ENCODE results near the gene ZNF415. TPM values are rescaled to one million over a fixed set of nuclear protein-coding genes. Genes with fewer than 3 reads are reported as not detected.
A peak's percentile ranks its signal among the peaks of the same experiment; 100 is the strongest.

The ZNF415 gene
- total and polyA plus RNA-seq, 4 experiments from 2014 or later, result 1.0 to 1.8 (median 1.4) TPM

DNA sequence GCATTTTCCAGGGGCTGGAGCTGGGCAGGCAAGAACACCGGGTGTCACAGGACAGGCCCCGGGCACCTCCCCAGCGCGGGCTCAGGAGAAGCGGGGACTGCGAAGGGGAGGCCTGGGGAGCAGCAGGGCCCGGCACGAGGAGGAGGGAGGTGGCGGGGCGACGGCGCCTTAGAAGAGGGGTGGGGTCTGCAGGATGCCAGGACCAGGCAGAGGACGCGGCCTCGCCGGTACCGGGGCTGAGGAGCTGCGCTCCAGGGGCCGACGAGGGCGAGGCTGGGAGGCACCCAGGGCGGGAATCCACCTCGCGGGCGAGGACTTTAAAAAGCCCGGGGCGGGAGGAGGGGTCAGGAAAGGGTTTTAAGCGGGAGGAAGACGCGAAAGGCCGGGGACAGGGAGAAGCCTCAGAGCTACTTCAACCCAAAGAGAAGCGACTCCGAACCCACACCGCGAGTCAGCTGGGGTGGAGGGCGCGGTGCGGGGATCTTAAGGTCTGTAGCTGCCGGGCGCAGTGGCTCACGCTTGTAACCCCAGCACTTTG lies 25.5 kb upstream of the ZNF415 start:
- no peaks in the 10 kb centered on the region for H3K36me3 ChIP-seq (ENCODE audit: insufficient read depth, low read length)
- H3K9me3 ChIP-seq (ENCODE audit: control insufficient read depth in 1 of 2, low read length in 2 of 2), result peaks cover 0 to 11% of the 10 kb centered on the region in 2 donors
- H3K27ac ChIP-seq (ENCODE audit: low read depth, low read length), result peak overlapping the region; percentile 44
- H3K9me3 Mint-ChIP-seq, result peaks cover 3 to 81% (median 57%) of the 10 kb centered on the region in 8 donors
- peaks cover 0 to 6% of the 10 kb centered on the region in 2 donors for H3K27me3 Mint-ChIP-seq
- intact Hi-C loops (cut with micrococcal nuclease), result loop anchor here (2.0 to 5.0 kb wide), 2 partner anchors 39 to 195 kb away; partner anchors contain the start of gene ZNF816
- H3K27ac Mint-ChIP-seq, result peak overlapping the region in 6 of 7 donors; percentile 82 to 90 (median 88)
- no peaks in the 10 kb centered on the region for H3K27me3 ChIP-seq (ENCODE audit: insufficient read depth, low read length)
- H3K4me3 ChIP-seq (ENCODE audit: low read length in 2 of 2), result peak overlapping the region; percentile 29 to 58
- H3K4me3 Mint-ChIP-seq, result peak overlapping the region; percentile 86 to 89 (median 88)
- peak in 3 of 5 donors; percentile 12 to 57 (median 21) for DNase-seq
- H3K36me3 Mint-ChIP-seq, result peaks cover 47 to 56% of the 10 kb centered on the region in 2 donors
- ChIA-PET POLR2A (ENCODE audit: partially characterized antibody) (interaction anchor here (0.7 to 2.7 kb wide), 5 partner anchors 41 to 237 kb away, joined by 3 to 8 read pairs (median 3); partner anchors contain the start of gene ZNF765), CTCF (ENCODE audit: partially characterized antibody) (no interaction called here)
- peaks cover 18% of the 10 kb centered on the region for H3K4me1 ChIP-seq (ENCODE audit: insufficient read depth, low read length)
- peaks cover 11 to 30% (median 13%) of the 10 kb centered on the region in 4 donors for H3K4me1 Mint-ChIP-seq

DNA sequence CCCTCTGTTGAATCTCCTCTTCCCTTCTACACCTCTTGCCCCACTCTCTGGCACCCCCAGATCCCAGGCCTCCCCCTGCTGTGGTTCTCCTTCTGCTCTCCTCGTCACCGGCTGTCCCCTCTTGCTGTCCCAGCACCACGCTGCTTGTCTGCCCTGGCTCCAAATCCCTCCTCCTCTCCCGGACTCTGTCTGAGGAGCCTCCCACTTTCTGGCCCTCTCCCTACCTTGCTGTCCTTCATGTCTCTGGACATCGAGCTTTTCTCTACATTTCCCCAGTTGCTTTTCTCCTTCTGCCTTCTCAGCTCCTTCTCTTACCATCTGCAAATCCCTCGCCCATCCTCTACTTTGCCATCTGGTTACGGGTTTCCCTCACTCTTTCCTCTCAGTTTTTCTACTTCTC lies 24.9 kb upstream of the ZNF415 start:
- intact Hi-C loops (cut with micrococcal nuclease), result loop anchor here (2.0 to 5.0 kb wide), 2 partner anchors 40 to 195 kb away; partner anchors contain the start of gene ZNF816
- Histone ChIP-seq H3K9me3 (ENCODE audit: control insufficient read depth in 1 of 2, low read length in 2 of 2) (peaks cover 0 to 14% of the 10 kb centered on the region in 2 donors), H3K27me3 (ENCODE audit: insufficient read depth, low read length) (no peaks in the 10 kb centered on the region), H3K27ac (ENCODE audit: low read depth, low read length) (peak overlapping the region; percentile 44), H3K36me3 (ENCODE audit: insufficient read depth, low read length) (no peaks in the 10 kb centered on the region), H3K4me3 (ENCODE audit: low read length in 2 of 2) (no peak overlapping the region), H3K4me1 (ENCODE audit: insufficient read depth, low read length) (peaks cover 18% of the 10 kb centered on the region)
- peaks cover 6 to 81% (median 57%) of the 10 kb centered on the region in 8 donors for H3K9me3 Mint-ChIP-seq
- no peak for DNase-seq
- peaks cover 0 to 6% of the 10 kb centered on the region in 2 donors for H3K27me3 Mint-ChIP-seq
- ChIA-PET POLR2A (ENCODE audit: partially characterized antibody) (interaction anchor here (0.8 to 2.7 kb wide), 2 partner anchors 53 to 56 kb away, joined by 3 to 8 read pairs; no protein-coding TSS in a partner anchor), CTCF (ENCODE audit: partially characterized antibody) (no interaction called here)
- H3K36me3 Mint-ChIP-seq, result peaks cover 52 to 60% of the 10 kb centered on the region in 2 donors
- peak overlapping the region; percentile 33 to 90 (median 82) for H3K27ac Mint-ChIP-seq
- H3K4me1 Mint-ChIP-seq, result peaks cover 11 to 30% (median 14%) of the 10 kb centered on the region in 4 donors
- peak overlapping the region; percentile 86 to 89 (median 88) for H3K4me3 Mint-ChIP-seq

DNA sequence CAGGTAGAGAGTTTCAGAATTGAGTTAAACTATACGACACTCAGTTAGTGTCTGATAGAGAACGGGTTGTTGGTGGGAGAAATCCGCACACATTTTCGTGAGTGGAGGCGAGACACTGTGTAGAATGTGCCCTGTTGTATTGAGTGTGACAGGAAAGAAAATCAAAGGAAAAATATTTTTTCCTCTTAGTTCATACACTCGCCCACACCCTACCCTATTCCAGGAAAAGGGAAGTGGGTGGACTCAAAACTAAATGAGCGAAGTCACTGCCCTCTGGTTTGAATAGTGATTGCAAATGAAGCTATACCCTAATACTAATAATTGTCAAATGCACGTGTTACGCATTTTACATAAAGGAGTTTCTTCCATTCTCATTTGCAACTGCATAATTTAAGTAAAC lies 24.1 kb upstream of the ZNF415 start:
- no peak overlapping the region for H3K4me3 ChIP-seq (ENCODE audit: low read length in 2 of 2)
- H3K27me3 ChIP-seq (ENCODE audit: insufficient read depth, low read length), result no peaks in the 10 kb centered on the region
- CTCF ChIA-PET (ENCODE audit: partially characterized antibody), result no interaction called here
- H3K27ac ChIP-seq (ENCODE audit: low read depth, low read length), result no peak overlapping the region
- DNase-seq, result no peak
- POLR2A ChIA-PET (ENCODE audit: partially characterized antibody), result interaction anchor here (1.1 to 2.7 kb wide), 2 partner anchors 51 to 55 kb away, joined by 3 to 8 read pairs; no protein-coding TSS in a partner anchor
- peaks cover 6 to 80% (median 57%) of the 10 kb centered on the region in 8 donors for H3K9me3 Mint-ChIP-seq
- H3K9me3 ChIP-seq (ENCODE audit: control insufficient read depth in 1 of 2, low read length in 2 of 2), result peaks cover 0 to 14% of the 10 kb centered on the region in 2 donors
- no peaks in the 10 kb centered on the region for H3K36me3 ChIP-seq (ENCODE audit: insufficient read depth, low read length)
- H3K4me1 Mint-ChIP-seq, result peaks cover 11 to 30% (median 14%) of the 10 kb centered on the region in 4 donors
- peak overlapping the region in 4 of 7 donors; percentile 33 to 90 (median 63) for H3K27ac Mint-ChIP-seq
- H3K36me3 Mint-ChIP-seq, result peaks cover 56 to 64% of the 10 kb centered on the region in 2 donors
- peak overlapping the region in 7 of 8 donors; percentile 86 to 89 (median 88) for H3K4me3 Mint-ChIP-seq
- peaks cover 0 to 6% of the 10 kb centered on the region in 2 donors for H3K27me3 Mint-ChIP-seq
- intact Hi-C loops (cut with micrococcal nuclease), result loop anchor here (5.0 kb wide), 1 partner anchor 40 kb away; no protein-coding TSS in a partner anchor
- H3K4me1 ChIP-seq (ENCODE audit: insufficient read depth, low read length), result peaks cover 18% of the 10 kb centered on the region

DNA sequence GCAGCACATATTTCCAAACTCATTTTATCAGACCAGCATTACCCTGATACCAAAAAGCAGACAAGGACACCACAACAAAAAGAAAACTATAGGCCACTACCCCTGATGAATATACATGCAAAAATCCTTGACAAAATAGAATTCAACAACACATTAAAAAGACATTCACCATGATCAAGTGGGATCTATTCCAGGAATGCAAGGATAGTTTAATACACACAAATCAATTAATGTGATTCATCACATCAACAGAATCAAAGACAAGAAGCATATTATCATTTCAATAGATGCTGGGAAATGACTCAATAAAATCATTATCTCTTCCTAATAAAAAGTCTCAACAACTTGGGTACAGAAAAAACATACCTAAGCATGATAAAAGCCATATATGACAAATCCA lies 14.9 kb upstream of the ZNF415 start:
- Mint-ChIP-seq H3K27ac (no peak overlapping the region), H3K27me3 (no peaks in the 10 kb centered on the region), H3K4me3 (no peak overlapping the region), H3K4me1 (peaks cover 0 to 3% (median 0%) of the 10 kb centered on the region in 4 donors), H3K9me3 (peaks cover 0 to 93% (median 83%) of the 10 kb centered on the region in 8 donors), H3K36me3 (peaks cover 73 to 85% of the 10 kb centered on the region in 2 donors)
- ChIA-PET POLR2A (ENCODE audit: partially characterized antibody) (no interaction called here), CTCF (ENCODE audit: partially characterized antibody) (no interaction called here)
- Histone ChIP-seq H3K36me3 (ENCODE audit: insufficient read depth, low read length) (peaks cover 10% of the 10 kb centered on the region), H3K9me3 (ENCODE audit: control insufficient read depth in 1 of 2, low read length in 2 of 2) (peaks cover 0 to 12% of the 10 kb centered on the region in 2 donors), H3K4me1 (ENCODE audit: insufficient read depth, low read length) (no peaks in the 10 kb centered on the region), H3K27ac (ENCODE audit: low read depth, low read length) (no peak overlapping the region), H3K27me3 (ENCODE audit: insufficient read depth, low read length) (no peaks in the 10 kb centered on the region), H3K4me3 (ENCODE audit: low read length in 2 of 2) (no peak overlapping the region)
- DNase-seq, result no peak
- intact Hi-C loops (cut with micrococcal nuclease), result no loop called here

DNA sequence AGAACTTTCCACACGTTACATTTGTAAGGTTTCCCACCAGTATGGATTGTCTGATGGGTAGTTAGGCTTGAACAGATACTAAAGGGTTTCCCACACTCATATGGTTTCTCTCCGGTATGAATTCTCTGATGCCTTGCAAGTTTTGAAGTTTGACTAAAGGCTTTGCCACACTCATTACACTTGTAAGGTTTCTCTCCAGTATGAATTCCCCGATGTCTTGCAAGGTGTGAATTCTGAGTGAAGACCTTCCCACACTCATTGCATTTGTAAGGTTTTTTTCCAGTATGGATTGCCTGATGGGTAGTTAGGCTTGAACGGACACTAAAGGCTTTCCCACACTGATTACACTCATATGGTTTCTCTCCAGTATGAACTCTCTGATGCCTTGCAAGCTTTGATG lies 7.6 kb upstream of the ZNF415 start:
- Histone ChIP-seq H3K4me3 (ENCODE audit: low read length in 2 of 2) (no peak overlapping the region), H3K9me3 (ENCODE audit: control insufficient read depth in 1 of 2, low read length in 2 of 2) (peaks cover 15 to 55% of the 10 kb centered on the region in 2 donors), H3K36me3 (ENCODE audit: insufficient read depth, low read length) (no peaks in the 10 kb centered on the region), H3K27me3 (ENCODE audit: insufficient read depth, low read length) (no peaks in the 10 kb centered on the region), H3K4me1 (ENCODE audit: insufficient read depth, low read length) (no peaks in the 10 kb centered on the region), H3K27ac (ENCODE audit: low read depth, low read length) (no peak overlapping the region)
- H3K27me3 Mint-ChIP-seq, result no peaks in the 10 kb centered on the region
- no peaks in the 10 kb centered on the region for H3K4me1 Mint-ChIP-seq
- ChIA-PET POLR2A (ENCODE audit: partially characterized antibody) (no interaction called here), CTCF (ENCODE audit: partially characterized antibody) (no interaction called here)
- H3K4me3 Mint-ChIP-seq, result no peak overlapping the region
- peaks cover 48 to 51% of the 10 kb centered on the region in 2 donors for H3K36me3 Mint-ChIP-seq
- no peak for DNase-seq
- H3K27ac Mint-ChIP-seq, result no peak overlapping the region
- intact Hi-C loops (cut with micrococcal nuclease), result no loop called here
- H3K9me3 Mint-ChIP-seq, result peaks cover 2 to 90% (median 83%) of the 10 kb centered on the region in 8 donors

DNA sequence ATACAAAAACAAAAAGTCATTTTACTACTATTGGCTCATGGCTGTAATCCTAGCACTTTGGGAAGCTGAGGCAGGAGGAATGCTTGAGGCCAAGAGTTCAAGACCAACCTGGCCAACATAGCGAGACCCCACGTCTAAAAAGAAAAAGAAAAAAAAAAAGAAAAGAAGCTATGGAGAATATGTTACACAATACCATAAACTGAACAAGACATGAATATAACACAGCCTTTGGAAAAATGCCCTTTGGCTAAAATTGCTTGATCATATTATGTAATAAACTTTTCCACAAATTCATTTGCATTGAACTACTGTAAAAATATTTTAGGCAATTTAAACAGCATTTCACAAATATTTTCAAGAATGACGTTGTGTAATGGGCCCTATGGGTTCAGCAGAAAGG lies 3.7 kb upstream of the ZNF415 start:
- H3K27ac Mint-ChIP-seq, result no peak overlapping the region
- H3K9me3 Mint-ChIP-seq, result peaks cover 6 to 91% (median 79%) of the 10 kb centered on the region in 8 donors
- H3K4me1 Mint-ChIP-seq, result peaks cover 0 to 8% (median 4%) of the 10 kb centered on the region in 4 donors
- no peaks in the 10 kb centered on the region for H3K4me1 ChIP-seq (ENCODE audit: insufficient read depth, low read length)
- CTCF ChIA-PET (ENCODE audit: partially characterized antibody), result no interaction called here
- H3K36me3 Mint-ChIP-seq, result peaks cover 22 to 25% of the 10 kb centered on the region in 2 donors
- H3K9me3 ChIP-seq (ENCODE audit: control insufficient read depth in 1 of 2, low read length in 2 of 2), result peaks cover 7 to 57% of the 10 kb centered on the region in 2 donors
- intact Hi-C loops (cut with micrococcal nuclease), result no loop called here
- H3K4me3 Mint-ChIP-seq, result no peak overlapping the region
- H3K27me3 ChIP-seq (ENCODE audit: insufficient read depth, low read length), result no peaks in the 10 kb centered on the region
- H3K36me3 ChIP-seq (ENCODE audit: insufficient read depth, low read length), result no peaks in the 10 kb centered on the region
- no peak for DNase-seq
- no peak overlapping the region for H3K4me3 ChIP-seq (ENCODE audit: low read length in 2 of 2)
- no peak overlapping the region for H3K27ac ChIP-seq (ENCODE audit: low read depth, low read length)
- H3K27me3 Mint-ChIP-seq, result peaks cover 3 to 4% of the 10 kb centered on the region in 2 donors
- POLR2A ChIA-PET (ENCODE audit: partially characterized antibody), result no interaction called here

DNA sequence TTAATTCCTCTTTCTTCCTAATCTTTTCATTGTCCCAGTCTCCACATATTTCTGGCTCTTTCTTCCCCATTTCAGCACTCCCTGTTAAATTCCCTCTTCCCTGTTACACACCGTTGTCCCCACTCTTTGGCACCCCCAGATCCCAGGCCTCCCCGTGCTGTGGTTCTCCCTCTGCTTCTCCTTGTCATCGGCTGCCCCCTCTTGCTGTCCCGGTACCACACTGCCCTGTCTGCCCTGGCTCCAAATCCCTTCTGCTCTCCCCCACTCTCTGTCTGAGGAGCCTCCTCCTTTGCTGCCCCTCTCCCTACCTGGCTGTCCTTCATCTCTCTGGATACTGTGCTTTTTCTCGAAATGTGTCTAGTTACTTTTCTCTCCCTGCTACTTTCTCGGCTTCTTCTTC lies 983 bp downstream of the ZNF415 start:
- Mint-ChIP-seq H3K27ac (peak overlapping the region in 1 of 7 donors; percentile 66), H3K27me3 (peaks cover 5 to 8% of the 10 kb centered on the region in 2 donors), H3K4me3 (peak overlapping the region in 6 of 8 donors; percentile 1 to 80 (median 68)), H3K9me3 (peaks cover 4 to 83% (median 64%) of the 10 kb centered on the region in 8 donors), H3K36me3 (peaks cover 10 to 15% of the 10 kb centered on the region in 2 donors), H3K4me1 (peaks cover 0 to 10% (median 5%) of the 10 kb centered on the region in 4 donors)
- Histone ChIP-seq H3K4me3 (ENCODE audit: low read length in 2 of 2) (no peak overlapping the region), H3K9me3 (ENCODE audit: control insufficient read depth in 1 of 2, low read length in 2 of 2) (peaks cover 0 to 23% of the 10 kb centered on the region in 2 donors), H3K27ac (ENCODE audit: low read depth, low read length) (no peak overlapping the region), H3K36me3 (ENCODE audit: insufficient read depth, low read length) (no peaks in the 10 kb centered on the region), H3K4me1 (ENCODE audit: insufficient read depth, low read length) (no peaks in the 10 kb centered on the region), H3K27me3 (ENCODE audit: insufficient read depth, low read length) (no peaks in the 10 kb centered on the region)
- no peak for DNase-seq
- ChIA-PET POLR2A (ENCODE audit: partially characterized antibody) (no interaction called here), CTCF (ENCODE audit: partially characterized antibody) (no interaction called here)
- intact Hi-C loops (cut with micrococcal nuclease), result no loop called here

Data from CD4-positive, alpha-beta memory T cell (primary cell).